HCT116 (cell line): ENCODE results near the gene TRAF3. TPM values are rescaled to one million over a fixed set of nuclear protein-coding genes. Genes with fewer than 3 reads are reported as not detected.

Experiments
- ATAC-seq: fragments of 200-7000 bp; cut with Tn5 transposase; 2 replicates; pipeline ENCODE4 v1.9.1; 2020; ENCODE audit warnings: mild to moderate bottlenecking, moderate library complexity
- BruUV-seq: library from RNA; stranded (reverse); fragments of 400-500 nt; replicated peaks from 2 replicates; lab custom pipeline; 2021; lab: Mats Ljungman, UMichigan
- CTCF ChIA-PET: fragments of 300-600 bp; sonication (Branson Sonifier 250); formaldehyde crosslinking; loops from one replicate; lab custom pipeline; 2021; ENCODE audit warnings: antibody characterized with exemption; lab: Charles Lee
- POLR2A ChIA-PET: fragments of 300-600, 350-600 bp; sonication (Branson Sonifier 250); formaldehyde crosslinking; loops from one replicate; lab custom pipeline; 2021; ENCODE audit warnings: antibody characterized with exemption; lab: Charles Lee
- RAD21 ChIA-PET, 2 experiments: fragments of 300-600 bp; sonication (Branson Sonifier 250); formaldehyde crosslinking; loops; one replicate each; lab custom pipeline; 2023; ENCODE audit warnings: low total read pairs in 2 of 2; ENCODE audit not compliant: uncharacterized antibody in 2 of 2, unreplicated experiment in 2 of 2, low non-redundant PET in 1 of 2; lab: Charles Lee
- DNase-seq: peaks from one replicate; pipeline ENCODE4 v3.0.0-alpha.2; 2010; ENCODE audit warnings: low read depth, low spot score
- H2AFZ ChIP-seq: fragments of 200-600 bp; shearing (Covaris generic), sonication (generic); 2 replicates; pipeline ENCODE4 v1.6.1; 2017; ENCODE audit warnings: low read depth, mixed run types, mixed read lengths, antibody characterized with exemption, low read length; ENCODE audit not compliant: poor library complexity, severe bottlenecking
- H3K27ac ChIP-seq: 2 replicates; pipeline ENCODE4 v1.5.1; 2012; ENCODE audit warnings: low read depth, low read length
- H3K27me3 ChIP-seq: fragments of 200-600 bp; sonication (generic); 2 replicates; pipeline ENCODE4 v1.6.1; 2016; ENCODE audit warnings: mixed run types, low read length, mixed read lengths; ENCODE audit not compliant: insufficient read depth
- H3K36me3 ChIP-seq, 2 experiments: fragments of 200-500 bp in 1 of 2; fragments of 200-600 bp in 1 of 2; sonication (Bioruptor generic) in 1 of 2; sonication (generic) in 1 of 2; 2 replicates each; pipeline versions ENCODE4 v1.5.1 to v1.6.1; 2014 to 2016; ENCODE audit warnings: low read length in 2 of 2, inconsistent platforms in 1 of 2, mixed read lengths in 1 of 2, mixed run types in 1 of 2; ENCODE audit not compliant: insufficient read depth in 2 of 2, control insufficient read depth in 1 of 2
- H3K4me1 ChIP-seq, 2 experiments: fragments of 200-600 bp in 1 of 2; sonication (generic) in 1 of 2; 2 replicates each; pipeline versions ENCODE4 v1.5.1 to v1.6.1; 2012 to 2017; ENCODE audit warnings: low read length in 2 of 2, inconsistent platforms in 1 of 2, mild to moderate bottlenecking in 1 of 2, mixed read lengths in 1 of 2, mixed run types in 1 of 2, moderate library complexity in 1 of 2; ENCODE audit not compliant: insufficient read depth in 2 of 2, control insufficient read depth in 1 of 2
- H3K4me2 ChIP-seq: fragments of 200-600 bp; sonication (generic); 2 replicates; pipeline ENCODE4 v1.6.1; 2017; ENCODE audit warnings: mixed run types, low read length, mixed read lengths
- H3K4me3 ChIP-seq, 2 experiments: fragments of 200-600 bp in 1 of 2; sonication (generic) in 1 of 2; replicated peaks in 1 of 2; 2 replicates each; pipeline ENCODE4 v1.5.1; 2011 to 2016; ENCODE audit warnings: low read length in 2 of 2, control low read depth in 1 of 2, low read depth in 1 of 2, mild to moderate bottlenecking in 1 of 2, mixed read lengths in 1 of 2, mixed run types in 1 of 2
- H3K79me2 ChIP-seq: fragments of 200-600 bp; sonication (generic); 2 replicates; pipeline ENCODE4 v1.6.1; 2017; ENCODE audit warnings: mild to moderate bottlenecking, mixed run types, low read length, moderate library complexity, mixed read lengths; ENCODE audit not compliant: insufficient read depth
- H3K9ac ChIP-seq: fragments of 200-600 bp; sonication (generic); 2 replicates; pipeline ENCODE4 v1.6.1; 2016; ENCODE audit warnings: low read length, mixed read lengths
- H3K9me2 ChIP-seq: fragments of 200-600 bp; sonication (generic), shearing (Covaris generic); 2 replicates; pipeline ENCODE4 v1.6.1; 2017; ENCODE audit warnings: mixed run types, mild to moderate bottlenecking, moderate library complexity; ENCODE audit not compliant: insufficient read depth
- H3K9me3 ChIP-seq, 2 experiments: fragments of 200-500 bp in 1 of 2; fragments of 200-600 bp in 1 of 2; sonication (Bioruptor generic) in 1 of 2; sonication (generic) in 1 of 2; 2 replicates each; pipeline ENCODE4 v1.6.1; 2014 to 2017; ENCODE audit warnings: low read length in 2 of 2, mixed read lengths in 2 of 2, inconsistent platforms in 1 of 2, low read depth in 1 of 2, mild to moderate bottlenecking in 1 of 2, mixed run types in 1 of 2, moderate library complexity in 1 of 2; ENCODE audit not compliant: control insufficient read depth in 1 of 2, insufficient read depth in 1 of 2
- H4K20me1 ChIP-seq: fragments of 200-600 bp; sonication (generic), shearing (Covaris generic); 2 replicates; pipeline ENCODE4 v1.6.1; 2017; ENCODE audit warnings: mixed run types, mild to moderate bottlenecking, moderate library complexity; ENCODE audit not compliant: insufficient read depth
- ATF3 ChIP-seq: IDR thresholded peaks from 2 replicates; pipeline ENCODE4 v1.6.1; 2012
- CEBPB ChIP-seq: IDR thresholded peaks from 2 replicates; pipeline ENCODE4 v1.6.1; 2012; ENCODE audit warnings: low read depth
- CTCF ChIP-seq, 3 experiments: fragments of 200-600 bp in 1 of 3; sonication (generic) in 1 of 3; IDR thresholded peaks in 2 of 3; conservative IDR thresholded peaks in 1 of 3; 2 replicates each; pipeline ENCODE4 v1.5.1; 2012 to 2017; ENCODE audit warnings: low read depth in 2 of 3, low read length in 2 of 3, antibody characterized with exemption in 1 of 3, borderline replicate concordance in 1 of 3, control low read depth in 1 of 3, mild to moderate bottlenecking in 1 of 3, mixed read lengths in 1 of 3, mixed run types in 1 of 3, moderate library complexity in 1 of 3; ENCODE audit not compliant: insufficient read depth in 1 of 3
- EGR1 ChIP-seq: IDR thresholded peaks from 2 replicates; pipeline ENCODE4 v1.6.1; 2012; ENCODE audit warnings: low read depth
- ELF1 ChIP-seq: IDR thresholded peaks from 2 replicates; pipeline ENCODE4 v1.6.1; 2012; ENCODE audit warnings: low read depth, borderline replicate concordance
- EZH2 ChIP-seq: fragments of 200-600 bp; sonication (generic); IDR thresholded peaks from 2 replicates; pipeline ENCODE4 v1.6.1; 2017; ENCODE audit warnings: antibody characterized with exemption, mixed run types
- EZH2phosphoT487 ChIP-seq: fragments of 200-600 bp; IDR thresholded peaks from 2 replicates; pipeline ENCODE4 v1.6.1; 2018; ENCODE audit warnings: antibody characterized with exemption, borderline replicate concordance
- FOSL1 ChIP-seq: IDR thresholded peaks from 2 replicates; pipeline ENCODE4 v1.6.1; 2012; ENCODE audit warnings: low read depth
- JUND ChIP-seq: IDR thresholded peaks from 2 replicates; pipeline ENCODE4 v1.6.1; 2012
- MAX ChIP-seq: IDR thresholded peaks from 2 replicates; pipeline ENCODE4 v1.6.1; 2012
- POLR2AphosphoS5 ChIP-seq: IDR thresholded peaks from 2 replicates; pipeline ENCODE4 v1.6.1; 2011; ENCODE audit warnings: mild to moderate bottlenecking, low read depth, low read length, moderate library complexity
- RAD21 ChIP-seq: IDR thresholded peaks from 2 replicates; pipeline ENCODE4 v1.6.1; 2012; ENCODE audit warnings: low read depth, mild to moderate bottlenecking
- REST ChIP-seq: IDR thresholded peaks from 2 replicates; pipeline ENCODE4 v1.6.1; 2012; ENCODE audit warnings: low read depth
- SIN3A ChIP-seq: IDR thresholded peaks from 2 replicates; pipeline ENCODE4 v1.6.1; 2012; ENCODE audit warnings: low read depth
- SRF ChIP-seq: IDR thresholded peaks from 2 replicates; pipeline ENCODE4 v1.6.1; 2012; ENCODE audit warnings: low read depth
- TCF7L2 ChIP-seq: IDR thresholded peaks from 2 replicates; pipeline ENCODE4 v1.7.0; 2011; ENCODE audit warnings: borderline replicate concordance, inconsistent platforms; ENCODE audit not compliant: insufficient read depth, insufficient read length; ENCODE audit errors: extremely low read depth
- YY1 ChIP-seq: IDR thresholded peaks from 2 replicates; pipeline ENCODE4 v1.6.1; 2011; ENCODE audit warnings: low read length, low read depth, moderate library complexity, mild to moderate bottlenecking; ENCODE audit not compliant: insufficient replicate concordance; ENCODE audit errors: extremely low read depth
- ZBTB33 ChIP-seq: IDR thresholded peaks from 2 replicates; pipeline ENCODE4 v1.6.1; 2011; ENCODE audit warnings: mild to moderate bottlenecking, low read length, moderate library complexity; ENCODE audit not compliant: insufficient replicate concordance; ENCODE audit errors: extremely low read depth
- ZFX ChIP-seq: fragments of 450-650 bp; IDR thresholded peaks from 2 replicates; pipeline ENCODE4 v1.6.1; 2017
- intact Hi-C: fragments of 100-400 bp; cut with micrococcal nuclease; formaldehyde crosslinking; loops from 2 replicates; pipeline ENCODE4 v1.10.0; 2022
- total RNA-seq: library from RNA; stranded (reverse); gene quantifications from one replicate; pipeline ENCODE4 v1.2.1, GENCODE V29; 2021; ENCODE audit not compliant: unreplicated experiment

Gene TRAF3
- total RNA-seq, 1 experiment from 2014 or later = 32.1 TPM

GRCh38 chr14:102915292-102916110 is 138.3 kb downstream of the TRAF3 start:
- no peak overlapping the region for H3K9ac ChIP-seq
- CTCF ChIA-PET = interaction anchor here (2.1 kb wide), 1 partner anchor 221 kb away, joined by 11 read pairs; no protein-coding TSS in a partner anchor
- no peaks in the 10 kb centered on the region for H3K27me3 ChIP-seq
- no peak overlapping the region for H3K27ac ChIP-seq
- POLR2A ChIA-PET = no interaction called here
- intact Hi-C loops = loop anchor here (5.0 to 10.0 kb wide), 2 partner anchors 321 to 478 kb away; partner anchors contain the start of gene RCOR1
- DNase-seq (no peak), ATAC-seq (no peak)
- no peaks in the 10 kb centered on the region for H3K36me3 ChIP-seq
- no TSS peak for BruUV-seq
- H3K9me3 ChIP-seq = no peaks in the 10 kb centered on the region
- RAD21 ChIA-PET = no interaction called here
- no peak overlapping the region for H2AFZ ChIP-seq
- H3K79me2 ChIP-seq = no peaks in the 10 kb centered on the region
- H3K9me2 ChIP-seq = no peaks in the 10 kb centered on the region
- no peaks in the 10 kb centered on the region for H3K4me1 ChIP-seq
- no peaks in the 10 kb centered on the region for H4K20me1 ChIP-seq
- H3K4me3 ChIP-seq = no peak overlapping the region
- no peak overlapping the region for H3K4me2 ChIP-seq
- no peak for TF ChIP-seq FOSL1
- no peak for TF ChIP-seq ZBTB33
- no peak for TF ChIP-seq ATF3
- no peak for TF ChIP-seq EZH2phosphoT487
- TF ChIP-seq RAD21 = no peak
- no peak for TF ChIP-seq ZFX
- no peak for TF ChIP-seq REST
- TF ChIP-seq EZH2 = no peak
- no peak for TF ChIP-seq YY1
- no peak for TF ChIP-seq JUND
- TF ChIP-seq SRF = no peak
- TF ChIP-seq CTCF (IDR thresholded peaks at IDR 0.05 in 2 of 3, conservative IDR thresholded peaks at IDR 0.05 in 1 of 3; ENCODE audit: borderline replicate concordance in 1 of 3, insufficient read depth in 1 of 3, low read depth in 2 of 3, low read length in 2 of 3) = no peak
- TF ChIP-seq CEBPB = no peak
- no peak for TF ChIP-seq TCF7L2
- no peak for TF ChIP-seq EGR1
- no peak for TF ChIP-seq MAX
- no peak for TF ChIP-seq POLR2AphosphoS5
- no peak for TF ChIP-seq ELF1
- TF ChIP-seq SIN3A = no peak
